Measurements from ENCODE around the gene SIKE1.

DNA sequence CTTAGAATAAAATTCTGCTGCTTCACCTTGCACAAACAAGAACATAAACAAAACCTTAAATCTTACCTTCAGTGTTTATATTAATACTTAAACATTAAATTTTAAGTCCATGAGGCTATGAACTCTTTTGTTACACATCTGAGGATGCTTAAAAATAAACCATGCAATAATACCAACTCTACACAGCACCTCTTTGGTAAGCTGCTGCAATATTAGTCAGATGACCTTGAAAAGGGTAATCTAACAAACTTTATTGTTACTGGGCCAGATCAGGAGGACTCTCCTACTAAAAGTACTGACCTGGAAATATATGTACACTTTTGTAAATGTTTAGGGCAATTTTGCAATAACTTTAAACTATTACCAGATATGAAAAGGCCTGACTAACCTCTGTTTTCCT is 763 bp downstream of the SIKE1 start:
- TF ChIP-seq EZH2 (IDR thresholded peaks at IDR 0.05; ENCODE audit: borderline replicate concordance) (no peak), CTCF (IDR thresholded peaks at IDR 0.05; ENCODE audit: poor library complexity) (no peak), EZH2phosphoT487 (IDR thresholded peaks at IDR 0.05; ENCODE audit: low read depth, severe bottlenecking, unreplicated experiment) (no peak)

Measured in hepatocyte (in vitro differentiated cells).